COLO829 (cell line): ENCODE data around the gene TRIM66.
"Not testable (repeated sequence)": the region's sequence is repeated elsewhere in the genome, so short reads cannot be mapped to it uniquely, and the experiment has no call there.

Source experiments
- DNase-seq: peaks from one replicate; pipeline ENCODE4 v3.0.0; 2012; ENCODE audit warnings: low spot score

The TRIM66 gene

DNA sequence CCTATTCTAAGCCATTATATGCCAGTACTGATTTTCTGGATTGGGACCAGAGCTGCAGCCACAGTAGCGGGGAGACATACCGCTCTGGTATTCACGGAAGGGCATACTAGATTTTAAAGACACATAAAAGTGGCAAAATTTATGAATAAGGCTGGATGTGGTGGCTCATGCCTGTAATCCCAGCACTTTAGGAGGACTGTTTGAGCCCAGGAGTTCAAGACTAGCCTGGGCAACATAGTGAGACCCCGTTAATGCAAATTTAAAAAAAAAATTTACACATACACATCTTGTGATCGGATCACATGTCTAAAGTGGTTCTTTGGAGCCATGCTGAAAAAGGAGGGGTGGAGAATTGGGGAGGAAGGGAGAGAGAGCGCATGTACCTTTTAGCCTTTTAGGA, 9.1 kb upstream of the TRIM66 start:
- no peak for DNase-seq

DNA sequence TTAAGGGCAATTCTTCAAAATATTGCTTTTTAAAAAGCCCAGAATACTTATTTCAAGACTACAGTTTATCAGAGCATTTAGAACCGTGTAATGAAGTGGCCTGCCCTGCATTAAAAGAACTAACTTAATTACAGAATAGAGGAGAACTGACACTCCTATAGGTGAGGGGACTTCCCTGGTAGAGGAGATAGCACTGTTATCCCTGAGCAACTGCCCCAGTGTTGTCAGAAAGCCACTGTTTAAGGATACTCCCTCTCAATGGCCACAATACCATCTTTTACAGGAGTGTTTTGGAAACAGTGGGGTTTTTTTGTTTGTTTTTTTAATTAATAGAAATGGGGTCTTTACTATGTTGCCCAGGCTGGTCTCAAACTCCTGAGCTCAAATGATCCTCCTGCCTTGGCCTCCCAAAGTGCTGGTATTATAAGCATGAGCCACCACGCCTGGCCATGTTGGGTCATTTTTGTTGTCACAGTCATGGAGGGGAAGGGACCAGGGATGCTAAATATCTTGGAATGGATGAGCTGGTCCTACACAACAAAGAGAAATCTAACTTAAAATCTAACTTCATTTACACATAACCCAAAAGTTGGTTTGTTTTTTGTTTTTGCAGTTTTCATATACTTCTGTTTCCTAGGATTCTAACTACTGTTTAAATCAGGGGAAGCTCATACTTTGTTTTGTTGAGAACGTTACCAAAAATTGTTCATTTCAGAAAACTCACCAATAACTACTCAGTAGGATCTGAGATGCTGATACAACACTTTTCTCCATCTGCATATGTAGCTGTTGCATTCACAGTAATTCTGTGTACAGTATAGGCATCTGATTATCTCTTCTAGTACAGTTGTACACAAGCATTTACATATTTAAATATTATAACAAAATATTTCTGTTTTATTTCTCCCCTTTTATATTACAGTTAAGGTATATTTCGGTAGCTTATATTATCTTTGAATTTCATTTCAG, 8.2 kb upstream of the TRIM66 start:
- DNase-seq: no peak

DNA sequence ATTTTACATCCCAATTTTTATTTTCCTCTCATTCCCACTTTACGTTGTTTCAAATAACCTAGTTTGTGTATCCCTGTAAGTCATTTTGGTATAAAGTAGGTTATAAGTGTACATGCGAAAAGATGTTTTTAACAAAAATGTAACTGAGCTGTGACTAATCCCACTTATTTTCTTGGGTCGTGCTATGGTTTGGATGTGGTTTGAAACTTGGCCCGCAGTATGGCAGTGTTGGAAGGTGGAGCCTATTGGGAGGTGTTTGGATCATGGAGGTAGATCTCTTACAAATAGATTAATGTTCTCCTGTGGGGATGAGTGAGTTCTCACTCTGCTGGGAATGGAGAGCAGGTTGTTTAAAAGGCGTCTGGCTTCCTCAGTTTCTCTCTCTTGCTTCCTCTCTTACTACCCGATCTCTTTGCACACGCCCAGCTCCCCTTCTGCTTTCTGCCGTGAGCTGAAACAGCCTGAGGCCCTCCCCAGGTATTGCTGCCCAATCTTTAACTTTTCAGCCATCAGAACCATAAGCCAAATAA, 7.3 kb upstream of the TRIM66 start:
- DNase-seq: no peak

DNA sequence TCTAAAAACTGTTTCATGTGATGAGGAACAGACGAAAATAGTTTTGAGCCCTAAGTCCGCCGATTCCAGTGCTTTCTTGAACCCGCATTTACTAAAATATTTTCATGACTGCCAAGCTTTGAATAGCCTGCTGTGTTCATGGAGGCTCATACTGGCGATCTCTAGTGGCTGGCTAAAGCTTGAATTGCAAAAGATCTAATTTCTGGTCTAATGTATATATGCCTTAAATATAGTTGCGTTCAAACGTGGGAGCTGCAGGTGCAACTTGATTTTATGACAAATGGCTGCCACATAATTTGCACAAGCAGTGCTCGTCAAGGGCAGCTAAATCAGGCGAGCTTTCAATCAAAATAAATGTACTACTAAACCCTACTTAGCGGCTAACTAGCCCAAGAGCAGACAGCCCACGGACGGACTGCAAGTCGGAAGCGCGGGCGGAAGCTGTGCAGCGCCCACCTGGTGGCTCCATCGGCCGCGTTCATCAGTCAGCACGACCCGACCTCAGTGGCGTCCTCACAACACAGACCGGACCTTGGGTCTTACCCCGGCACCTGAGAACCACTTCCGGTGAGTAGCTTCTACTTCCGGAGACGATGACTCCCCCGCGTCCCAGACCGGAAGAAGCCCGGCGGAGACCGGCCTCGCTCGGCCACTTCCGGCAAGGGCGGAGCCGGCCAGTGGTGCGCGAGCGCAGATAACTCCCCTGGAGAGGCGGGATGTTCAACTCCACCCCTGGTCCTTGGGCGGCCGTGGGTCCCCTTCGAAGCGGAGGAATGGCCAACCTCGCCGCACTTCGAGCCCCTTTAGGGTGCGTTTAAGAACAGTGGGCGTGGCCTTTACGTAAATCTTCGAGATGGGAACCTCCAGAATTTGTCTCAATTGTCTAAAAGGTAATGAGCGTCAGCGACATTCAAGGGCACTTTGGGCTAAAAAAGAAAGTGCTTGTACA, 6.2 kb upstream of the TRIM66 start:
- peak; percentile 95 for DNase-seq

DNA sequence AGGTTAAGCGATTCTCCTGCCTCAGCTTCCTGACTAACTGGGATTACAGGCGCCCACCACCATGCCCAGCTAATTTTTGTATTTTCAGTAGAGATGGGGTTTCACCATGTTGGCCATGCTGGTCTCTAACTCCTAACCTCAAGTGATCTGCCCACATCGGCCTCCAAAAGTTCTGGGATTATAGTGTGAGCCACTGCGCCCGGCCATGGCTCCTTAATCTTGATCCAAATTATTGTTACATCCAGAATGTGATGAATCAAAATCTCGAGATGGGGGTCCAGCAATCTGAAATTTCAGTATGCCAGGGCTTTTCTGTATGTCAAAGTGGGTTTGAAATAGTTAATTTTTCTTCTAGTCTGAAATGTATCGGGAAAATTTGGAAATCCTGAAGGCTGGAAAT, 3.9 kb upstream of the TRIM66 start:
- no peak for DNase-seq

DNA sequence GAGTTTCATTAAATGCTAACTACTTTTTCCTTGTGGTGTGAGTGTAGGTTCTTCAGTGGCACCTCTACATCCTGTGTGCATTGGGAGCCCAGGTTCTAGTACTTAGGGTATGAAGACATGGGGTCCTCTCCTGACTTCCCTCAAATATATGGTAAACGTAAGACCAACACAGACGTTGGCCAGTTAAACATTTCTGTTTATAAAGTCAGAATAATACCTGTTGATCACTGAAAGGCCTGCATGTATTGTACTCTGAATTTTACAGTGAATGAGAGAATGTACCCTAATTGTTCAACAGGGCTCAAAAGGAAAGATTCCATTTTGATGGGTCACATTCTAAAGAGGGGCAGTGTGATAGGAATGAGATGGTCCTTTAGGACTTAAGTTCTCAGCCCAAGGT, 3.4 kb upstream of the TRIM66 start:
- DNase-seq: no peak

DNA sequence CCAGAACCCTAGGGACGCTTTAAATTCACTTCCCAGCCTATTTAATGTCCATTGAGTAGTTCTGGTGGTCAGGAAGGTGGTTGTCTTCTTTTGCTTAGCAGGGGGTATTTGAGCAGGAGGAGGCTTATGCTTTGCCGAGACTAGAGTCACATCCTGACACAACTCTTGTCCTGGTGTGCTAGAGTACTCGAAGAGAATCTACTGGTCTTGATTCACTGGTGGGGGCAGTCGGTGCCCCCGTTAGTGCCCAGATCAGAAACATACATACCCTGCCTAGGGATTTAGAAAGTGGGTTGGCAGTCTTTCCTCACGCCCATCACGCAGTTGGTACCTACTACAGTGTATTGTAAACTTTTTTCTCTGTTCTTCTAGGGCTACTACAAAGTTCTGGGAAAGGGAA, 2.8 kb upstream of the TRIM66 start:
- no peak for DNase-seq

DNA sequence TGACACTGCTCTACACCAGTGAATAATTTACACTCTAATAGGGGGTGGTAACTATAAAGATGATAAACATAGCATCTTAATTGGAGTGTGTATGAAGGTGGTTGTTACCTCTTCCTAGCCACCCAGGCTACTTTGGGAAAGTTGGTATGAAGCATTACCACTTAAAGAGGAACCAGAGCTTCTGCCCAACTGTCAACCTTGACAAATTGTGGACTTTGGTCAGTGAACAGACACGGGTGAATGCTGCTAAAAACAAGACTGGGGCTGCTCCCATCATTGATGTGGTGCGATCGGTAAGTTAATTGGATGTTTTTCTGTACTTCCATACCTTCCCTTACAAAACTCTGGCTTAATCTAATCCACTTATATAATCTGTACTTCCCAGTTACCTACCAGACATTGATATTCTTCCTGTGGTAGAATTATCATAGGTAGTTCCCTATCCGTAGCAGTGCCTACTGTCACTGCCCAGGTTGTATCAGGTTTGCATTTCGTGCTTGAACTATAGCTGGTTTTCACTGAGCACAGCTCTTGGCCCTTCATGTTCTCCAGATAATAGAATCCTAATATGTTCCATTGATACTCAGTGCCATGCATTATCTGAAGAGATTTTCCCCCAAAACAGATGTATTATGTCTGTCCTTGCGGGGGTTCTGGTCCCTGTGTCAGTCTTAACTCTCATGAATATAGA, 2.3 kb upstream of the TRIM66 start:
- DNase-seq: no peak

DNA sequence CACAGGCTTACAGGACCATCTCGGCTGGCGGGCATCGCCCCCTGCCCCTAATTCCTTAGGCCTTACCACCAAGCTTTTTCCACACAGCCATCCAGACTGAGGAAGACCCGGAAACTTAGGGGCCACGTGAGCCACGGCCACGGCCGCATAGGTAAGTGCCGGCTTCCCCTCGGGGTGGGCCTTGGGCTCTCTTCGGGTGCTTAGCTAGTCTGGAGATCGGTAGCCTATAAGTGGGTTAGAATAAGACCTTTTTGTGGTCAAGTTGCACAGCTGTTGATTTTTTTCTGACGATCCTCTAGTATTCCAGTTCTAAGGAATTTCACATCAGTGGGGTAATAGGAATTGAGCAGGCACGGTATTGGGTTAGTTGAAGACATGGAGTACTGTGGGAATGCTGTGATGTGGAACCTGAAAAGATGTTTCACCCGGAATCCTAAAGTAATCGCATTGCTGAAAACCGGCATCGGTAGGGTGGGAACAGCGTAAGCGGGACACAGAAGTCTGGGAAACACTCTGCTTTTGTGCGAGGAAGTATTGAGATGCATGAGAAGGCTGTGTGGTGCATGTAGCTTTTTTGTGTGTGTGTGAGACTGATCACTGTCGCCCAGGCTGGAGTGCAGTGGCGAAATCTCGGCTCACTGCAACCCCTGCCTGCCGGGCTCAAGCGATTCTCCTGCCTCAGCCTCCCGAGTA, 796 bp upstream of the TRIM66 start:
- DNase-seq: no peak

DNA sequence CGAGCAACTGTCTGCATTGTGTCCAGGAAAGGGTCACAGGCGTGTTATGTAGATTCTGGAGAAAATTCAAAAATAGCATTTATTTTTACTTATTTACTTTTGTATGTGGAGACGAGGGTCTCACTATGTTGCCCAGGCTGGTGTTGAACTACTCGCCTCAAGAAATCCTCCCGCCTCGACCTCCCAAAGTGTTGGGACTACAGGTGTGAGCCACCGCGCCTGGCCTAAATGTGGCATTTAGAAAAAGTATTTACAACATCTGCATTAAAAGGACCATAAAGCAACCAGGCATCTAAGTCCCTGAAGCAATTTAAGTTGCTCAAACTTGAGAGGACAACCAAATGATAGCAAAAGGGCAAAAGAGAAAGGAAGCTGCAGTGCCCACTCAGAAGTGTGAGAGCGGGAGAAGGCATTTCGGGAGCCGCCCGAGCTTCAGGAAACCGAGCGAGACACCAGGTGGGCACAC, 595 bp downstream of the TRIM66 start:
- DNase-seq: no peak

DNA sequence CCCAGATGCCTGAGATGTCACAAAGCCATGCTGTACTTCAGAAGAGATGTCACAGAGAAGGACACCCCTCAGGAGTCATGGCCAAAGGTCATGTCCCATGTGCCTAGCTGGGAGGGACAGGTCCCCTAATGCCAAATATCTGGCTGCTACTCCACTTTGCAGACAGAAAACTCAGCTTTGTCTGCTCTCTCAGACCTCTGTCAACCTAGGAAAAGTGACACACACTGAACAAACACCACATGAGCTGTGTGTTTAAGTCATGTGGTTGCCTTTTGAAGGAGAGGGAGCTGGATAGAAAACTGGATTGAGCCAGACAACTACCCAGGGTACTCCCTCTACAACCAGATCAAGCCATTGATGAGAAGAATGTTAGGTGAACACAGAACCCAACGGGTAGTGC, 3.5 kb downstream of the TRIM66 start:
- DNase-seq: no peak

DNA sequence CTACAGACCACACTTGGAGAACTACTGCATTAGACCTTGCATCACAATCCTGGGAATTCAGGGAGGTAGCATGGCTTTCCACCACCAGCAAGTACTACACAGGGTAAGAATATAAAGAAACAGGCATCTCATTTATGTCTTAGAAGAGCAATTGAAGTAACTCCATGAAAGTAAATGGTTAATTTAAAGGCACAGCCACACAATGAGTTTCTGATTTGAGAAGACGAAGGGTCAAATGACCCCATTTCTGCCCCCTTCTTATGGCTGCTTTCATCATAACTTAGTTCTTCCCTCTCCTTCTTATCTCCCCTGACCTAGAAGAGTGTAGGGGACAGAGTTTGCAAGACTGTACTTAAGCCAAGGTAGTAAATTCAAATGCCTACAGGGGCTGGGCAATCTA, 6.0 kb downstream of the TRIM66 start:
- no peak for DNase-seq

DNA sequence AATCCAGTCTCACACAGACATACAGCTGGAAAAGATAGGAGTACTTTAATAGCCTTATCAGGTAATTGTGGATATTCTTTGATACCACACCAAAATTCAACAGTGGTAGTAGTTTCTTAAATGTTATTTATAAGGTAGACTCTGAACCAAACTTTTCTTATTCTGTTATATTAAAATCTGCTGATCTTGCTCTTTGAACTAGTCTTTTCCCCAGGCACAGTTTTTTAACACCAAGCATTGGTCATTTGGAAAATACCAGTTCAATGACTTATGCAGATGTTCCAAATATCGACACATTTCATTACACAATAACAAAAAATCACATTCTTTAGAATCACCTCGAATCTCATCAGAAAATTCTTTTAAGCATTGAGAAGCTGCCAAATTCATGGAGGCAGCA, 7.6 kb downstream of the TRIM66 start:
- no peak for DNase-seq

DNA sequence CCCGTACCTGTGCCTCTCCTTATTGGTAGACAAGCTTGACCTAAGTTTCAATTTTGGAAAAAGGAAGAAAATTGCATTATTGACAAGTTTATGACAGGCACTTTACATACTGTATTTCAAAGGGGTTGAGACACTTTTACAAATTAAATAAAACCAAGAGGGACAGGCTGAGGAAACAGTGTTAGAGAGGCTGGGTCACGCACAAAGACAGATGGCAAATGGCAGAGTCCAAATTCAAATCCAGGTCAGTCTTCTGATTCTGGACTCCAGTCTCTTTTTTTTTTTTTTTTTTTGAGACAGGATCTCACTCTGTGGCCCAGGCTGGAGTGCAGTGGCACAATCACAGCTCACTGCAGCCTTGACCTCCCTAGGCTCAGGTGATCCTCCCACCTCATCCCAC, 10.1 kb downstream of the TRIM66 start:
- DNase-seq: no peak

DNA sequence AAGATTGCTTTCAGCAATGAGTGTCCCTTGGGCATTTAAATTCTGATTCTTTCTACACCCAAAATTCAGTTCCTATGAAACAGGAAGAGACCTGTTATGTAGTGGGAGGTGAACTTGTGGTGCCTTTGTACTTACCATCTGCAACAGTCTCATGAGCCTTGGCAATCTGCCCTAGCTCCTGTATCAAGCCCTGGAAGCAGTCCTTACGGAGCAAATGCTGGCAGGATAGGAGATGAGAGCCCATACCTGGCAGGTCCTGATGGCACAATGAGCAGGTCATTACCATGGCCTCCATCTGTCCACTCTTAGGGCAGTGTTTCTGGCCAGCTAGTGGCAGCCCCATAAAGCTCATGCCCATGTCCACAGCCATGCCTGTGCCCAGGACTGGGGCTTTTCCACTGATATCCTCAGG, 10.8 kb downstream of the TRIM66 start:
- DNase-seq: peak; percentile 28

DNA sequence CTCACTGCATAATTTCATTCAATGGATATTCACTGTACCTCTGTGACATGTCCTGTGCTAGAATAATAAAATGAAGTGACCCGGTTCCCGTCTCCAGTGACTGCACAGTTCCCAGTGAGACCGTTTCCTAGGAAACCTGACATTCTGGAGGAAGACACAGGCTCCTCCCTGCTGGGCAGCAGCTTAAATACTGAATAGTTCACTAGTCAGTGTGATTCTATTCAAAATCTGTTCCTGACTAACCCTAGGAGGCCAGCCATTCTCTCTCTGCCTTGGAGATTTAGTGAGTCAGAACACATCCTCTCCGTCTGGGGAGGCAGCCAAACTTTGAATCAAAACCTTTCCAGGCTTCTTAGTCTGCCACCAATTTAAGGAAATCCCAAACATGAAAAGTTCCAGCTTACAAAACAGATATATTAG, 11.3 kb downstream of the TRIM66 start:
- DNase-seq: peak; percentile 73

DNA sequence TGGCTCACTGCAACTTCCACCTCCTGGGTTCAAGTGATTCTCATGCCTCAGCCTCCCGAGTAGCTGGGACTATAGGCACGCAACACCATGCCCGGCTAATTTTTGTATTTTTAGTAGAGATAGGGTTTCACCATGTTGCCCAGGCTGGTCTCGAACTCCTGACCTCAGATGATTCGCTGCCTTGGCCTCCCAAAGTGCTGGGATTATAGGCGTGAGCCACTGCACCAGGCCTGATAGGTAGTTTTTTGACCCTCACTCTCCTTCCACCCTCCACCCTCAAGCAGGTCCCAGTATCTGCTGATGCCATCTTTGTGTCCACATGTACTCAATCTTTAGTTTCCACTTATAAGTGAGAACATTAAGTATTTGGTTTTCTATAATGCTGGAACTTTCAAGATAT, 12.4 kb downstream of the TRIM66 start:
- DNase-seq: not testable (repeated sequence)

DNA sequence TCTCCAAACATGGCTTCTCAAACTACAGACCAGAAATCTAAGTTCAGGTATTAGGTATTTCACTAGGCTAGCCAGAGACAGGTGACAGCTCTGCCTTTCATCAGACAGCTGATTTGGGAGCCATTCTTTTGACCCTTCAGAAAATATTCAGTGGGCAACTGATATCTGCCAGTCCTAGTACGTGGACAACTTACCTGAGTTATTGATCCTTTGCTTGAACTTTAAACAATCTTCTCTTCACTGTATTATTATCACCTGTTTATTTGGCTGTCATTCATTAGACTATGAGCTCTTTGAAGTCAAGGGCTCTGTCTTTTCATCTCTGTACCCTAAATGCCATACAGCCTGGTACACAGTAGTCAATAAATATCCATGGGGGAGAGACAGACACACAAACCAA, 17.2 kb downstream of the TRIM66 start:
- no peak for DNase-seq

DNA sequence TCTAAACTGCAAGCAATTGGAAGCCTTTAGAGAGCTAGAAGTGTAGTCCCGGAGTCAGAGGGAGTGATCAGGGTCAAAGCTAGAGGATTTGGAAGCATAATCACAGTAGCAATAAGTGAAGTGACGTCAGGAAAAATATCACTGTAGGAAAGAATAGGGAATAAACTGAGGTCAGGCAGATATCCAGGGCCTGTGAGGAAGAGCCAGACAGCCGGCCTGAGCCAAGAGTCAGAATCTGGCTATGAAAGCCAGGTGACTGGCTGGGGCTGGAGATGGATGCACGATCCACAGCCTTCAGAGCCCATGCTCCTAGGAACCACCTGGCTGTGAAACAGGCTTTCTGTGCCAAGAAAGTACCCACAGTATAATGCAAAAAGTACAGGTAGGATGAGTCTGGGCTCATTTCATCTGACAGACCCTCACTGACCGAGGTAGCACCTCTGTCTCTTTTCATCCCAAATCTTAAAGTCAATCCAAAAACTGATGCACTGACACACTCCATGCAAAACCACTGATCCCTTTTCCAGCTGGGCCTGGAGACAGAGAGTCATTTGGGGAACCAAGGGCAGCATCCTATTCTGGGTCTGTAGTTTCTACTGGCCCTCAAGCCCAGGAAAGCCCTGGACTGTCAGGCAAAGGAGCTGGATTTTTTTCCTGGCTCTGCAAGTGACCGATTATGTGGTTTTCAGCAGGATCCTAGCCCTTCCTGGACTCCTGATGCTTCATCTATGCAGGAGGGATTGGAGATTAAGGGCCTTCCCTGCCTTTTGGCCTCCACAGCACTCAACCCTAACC, 21.3 kb downstream of the TRIM66 start:
- no peak for DNase-seq

DNA sequence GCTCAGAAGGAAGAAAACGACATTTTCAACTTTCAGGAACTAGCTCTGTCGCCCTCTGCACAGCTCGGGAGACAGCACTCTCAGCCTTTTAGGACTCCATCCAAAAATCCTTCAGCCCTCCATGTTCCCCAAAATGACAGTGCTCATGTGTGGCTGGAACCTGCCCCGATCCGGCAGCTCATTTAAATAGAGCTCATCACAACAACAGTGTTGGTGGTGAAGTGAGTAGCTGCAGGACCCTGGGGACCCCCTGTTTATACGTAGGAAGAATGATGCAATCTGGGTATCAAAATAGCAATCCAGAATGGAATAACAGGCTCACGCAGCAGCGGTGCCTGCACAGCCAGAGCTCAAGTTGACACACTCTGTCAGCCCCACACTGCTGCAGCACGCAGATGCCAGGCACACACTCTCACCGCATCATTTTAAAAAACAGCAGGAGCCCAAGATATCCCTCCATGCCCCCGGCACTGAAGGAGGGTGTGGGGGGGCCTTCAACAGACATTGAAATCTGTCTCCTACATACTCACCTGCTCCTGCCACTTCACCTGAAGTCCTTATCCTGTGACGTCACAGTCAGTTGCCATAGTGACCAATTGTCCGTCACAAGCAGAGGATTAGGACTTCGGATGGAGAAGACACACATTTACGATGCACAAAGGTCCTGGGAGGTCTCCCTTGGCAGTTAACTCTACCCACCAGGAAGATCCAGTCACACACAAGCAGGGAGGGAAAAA, 24.0 kb downstream of the TRIM66 start:
- DNase-seq: no peak
